ENCODE data around the gene HLA-DRA. TPM values are rescaled to one million over a fixed set of nuclear protein-coding genes. Genes with fewer than 3 reads are reported as not detected.

Gene HLA-DRA
- polyA plus RNA-seq, 1 donor from 2014 or later, result not detected

DNA sequence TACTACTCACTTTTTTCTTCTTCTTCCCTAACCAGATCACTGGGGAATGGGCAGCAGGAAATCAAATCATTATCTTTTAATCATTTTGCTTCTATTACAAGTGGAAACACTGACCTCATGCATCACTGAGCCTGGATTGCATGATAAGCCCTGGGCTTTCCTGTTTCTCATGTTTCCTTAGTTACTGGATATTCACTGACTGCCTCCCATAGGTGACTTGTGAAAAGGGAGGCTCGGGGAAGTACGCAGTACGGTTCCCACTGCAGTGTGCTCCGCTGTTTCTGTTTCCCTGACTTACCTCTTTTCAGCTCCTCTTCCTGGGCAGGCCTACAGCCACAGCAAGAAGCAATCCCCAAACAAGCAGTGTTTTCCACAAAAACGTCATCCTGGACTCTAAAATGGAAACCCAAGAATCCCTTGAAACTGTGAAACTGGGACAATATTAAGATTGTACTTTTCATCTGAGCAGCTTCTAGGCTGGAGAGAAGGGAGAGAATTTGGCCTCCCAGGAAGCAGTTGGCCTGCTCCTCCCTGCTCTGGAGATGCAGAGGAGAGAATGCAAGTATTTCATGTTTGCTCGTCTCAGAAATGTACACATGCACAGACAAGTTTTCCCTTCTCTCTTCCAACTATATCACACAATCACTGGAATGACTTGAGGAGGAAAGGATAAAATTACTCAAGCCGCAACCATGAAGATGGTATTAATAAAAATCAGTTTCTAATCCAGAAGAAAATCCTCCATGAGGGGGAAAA, 45.8 kb upstream of the HLA-DRA start:
- H3K9me3 ChIP-seq (ENCODE audit: low read length), result no peaks in the 10 kb centered on the region
- no peaks in the 10 kb centered on the region for H3F3A ChIP-seq (ENCODE audit: insufficient read depth, low read length, poor library complexity, severe bottlenecking)
- no peaks in the 10 kb centered on the region for H3K27me3 ChIP-seq (ENCODE audit: insufficient read depth, low read depth, low read length)
- H2AFZ ChIP-seq (ENCODE audit: low read depth, low read length), result no peak overlapping the region
- no peaks in the 10 kb centered on the region for H3K36me3 ChIP-seq (ENCODE audit: insufficient read depth, low read length)
- H3K9me2 ChIP-seq (ENCODE audit: insufficient read depth, low read length), result no peaks in the 10 kb centered on the region
- TF ChIP-seq MXI1 (conservative IDR thresholded peaks at IDR 0.05; ENCODE audit: poor library complexity, severe bottlenecking), result no peak
- TF ChIP-seq, protein P1, sequence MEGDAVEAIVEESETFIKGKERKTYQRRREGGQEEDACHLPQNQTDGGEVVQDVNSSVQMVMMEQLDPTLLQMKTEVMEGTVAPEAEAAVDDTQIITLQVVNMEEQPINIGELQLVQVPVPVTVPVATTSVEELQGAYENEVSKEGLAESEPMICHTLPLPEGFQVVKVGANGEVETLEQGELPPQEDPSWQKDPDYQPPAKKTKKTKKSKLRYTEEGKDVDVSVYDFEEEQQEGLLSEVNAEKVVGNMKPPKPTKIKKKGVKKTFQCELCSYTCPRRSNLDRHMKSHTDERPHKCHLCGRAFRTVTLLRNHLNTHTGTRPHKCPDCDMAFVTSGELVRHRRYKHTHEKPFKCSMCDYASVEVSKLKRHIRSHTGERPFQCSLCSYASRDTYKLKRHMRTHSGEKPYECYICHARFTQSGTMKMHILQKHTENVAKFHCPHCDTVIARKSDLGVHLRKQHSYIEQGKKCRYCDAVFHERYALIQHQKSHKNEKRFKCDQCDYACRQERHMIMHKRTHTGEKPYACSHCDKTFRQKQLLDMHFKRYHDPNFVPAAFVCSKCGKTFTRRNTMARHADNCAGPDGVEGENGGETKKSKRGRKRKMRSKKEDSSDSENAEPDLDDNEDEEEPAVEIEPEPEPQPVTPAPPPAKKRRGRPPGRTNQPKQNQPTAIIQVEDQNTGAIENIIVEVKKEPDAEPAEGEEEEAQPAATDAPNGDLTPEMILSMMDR (IDR thresholded peaks at IDR 0.05; ENCODE audit: poor library complexity, severe bottlenecking), result no peak
- TF ChIP-seq EP300 (conservative IDR thresholded peaks at IDR 0.05; ENCODE audit: poor library complexity, severe bottlenecking), result no peak
- no peak for TF ChIP-seq EZH2 (IDR thresholded peaks at IDR 0.05; ENCODE audit: borderline replicate concordance, insufficient read depth, low read length, poor library complexity, severe bottlenecking)
- TF ChIP-seq TAF1 (IDR thresholded peaks at IDR 0.05; ENCODE audit: low read depth), result no peak
- no peak for TF ChIP-seq SMC3 (conservative IDR thresholded peaks at IDR 0.05; ENCODE audit: poor library complexity)
- no peak for TF ChIP-seq POLR2AphosphoS5 (IDR thresholded peaks at IDR 0.05)
- TF ChIP-seq, protein P2, sequence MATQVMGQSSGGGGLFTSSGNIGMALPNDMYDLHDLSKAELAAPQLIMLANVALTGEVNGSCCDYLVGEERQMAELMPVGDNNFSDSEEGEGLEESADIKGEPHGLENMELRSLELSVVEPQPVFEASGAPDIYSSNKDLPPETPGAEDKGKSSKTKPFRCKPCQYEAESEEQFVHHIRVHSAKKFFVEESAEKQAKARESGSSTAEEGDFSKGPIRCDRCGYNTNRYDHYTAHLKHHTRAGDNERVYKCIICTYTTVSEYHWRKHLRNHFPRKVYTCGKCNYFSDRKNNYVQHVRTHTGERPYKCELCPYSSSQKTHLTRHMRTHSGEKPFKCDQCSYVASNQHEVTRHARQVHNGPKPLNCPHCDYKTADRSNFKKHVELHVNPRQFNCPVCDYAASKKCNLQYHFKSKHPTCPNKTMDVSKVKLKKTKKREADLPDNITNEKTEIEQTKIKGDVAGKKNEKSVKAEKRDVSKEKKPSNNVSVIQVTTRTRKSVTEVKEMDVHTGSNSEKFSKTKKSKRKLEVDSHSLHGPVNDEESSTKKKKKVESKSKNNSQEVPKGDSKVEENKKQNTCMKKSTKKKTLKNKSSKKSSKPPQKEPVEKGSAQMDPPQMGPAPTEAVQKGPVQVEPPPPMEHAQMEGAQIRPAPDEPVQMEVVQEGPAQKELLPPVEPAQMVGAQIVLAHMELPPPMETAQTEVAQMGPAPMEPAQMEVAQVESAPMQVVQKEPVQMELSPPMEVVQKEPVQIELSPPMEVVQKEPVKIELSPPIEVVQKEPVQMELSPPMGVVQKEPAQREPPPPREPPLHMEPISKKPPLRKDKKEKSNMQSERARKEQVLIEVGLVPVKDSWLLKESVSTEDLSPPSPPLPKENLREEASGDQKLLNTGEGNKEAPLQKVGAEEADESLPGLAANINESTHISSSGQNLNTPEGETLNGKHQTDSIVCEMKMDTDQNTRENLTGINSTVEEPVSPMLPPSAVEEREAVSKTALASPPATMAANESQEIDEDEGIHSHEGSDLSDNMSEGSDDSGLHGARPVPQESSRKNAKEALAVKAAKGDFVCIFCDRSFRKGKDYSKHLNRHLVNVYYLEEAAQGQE (IDR thresholded peaks at IDR 0.05; ENCODE audit: borderline replicate concordance), result no peak
- H3K9ac ChIP-seq (ENCODE audit: low read length), result no peak overlapping the region
- H3K79me2 ChIP-seq (replicated peaks; ENCODE audit: insufficient read depth, low read length), result no peaks in the 10 kb centered on the region
- no peak overlapping the region for H3K27ac ChIP-seq (ENCODE audit: low read length)
- H4K20me1 ChIP-seq (ENCODE audit: insufficient read depth), result no peaks in the 10 kb centered on the region
- no peak overlapping the region for H3K4me2 ChIP-seq (ENCODE audit: low read length)
- no peak overlapping the region for H3K4me3 ChIP-seq (ENCODE audit: low read length)

DNA sequence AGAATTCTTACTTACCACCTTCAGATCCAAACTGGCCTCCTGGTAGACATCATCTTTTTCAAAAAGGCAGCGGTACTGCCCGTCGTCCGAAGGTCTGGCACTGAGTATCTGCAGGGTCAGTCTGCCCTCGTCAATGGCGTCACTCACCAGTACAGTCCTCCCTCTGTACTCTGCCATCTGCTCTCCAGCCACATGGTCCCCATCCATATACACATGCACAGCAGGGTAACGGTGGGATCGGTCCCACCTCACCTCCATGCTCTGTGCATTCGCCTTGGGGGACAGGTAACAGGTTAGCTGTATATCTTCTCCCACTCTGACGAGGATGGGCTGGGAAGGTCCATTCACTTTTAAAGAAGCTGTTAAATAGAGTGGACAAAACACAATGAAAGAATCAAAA, 43.7 kb upstream of the HLA-DRA start:
- Histone ChIP-seq H3K27ac (ENCODE audit: low read length) (no peak overlapping the region), H4K20me1 (ENCODE audit: insufficient read depth) (no peaks in the 10 kb centered on the region), H3K9me2 (ENCODE audit: insufficient read depth, low read length) (no peaks in the 10 kb centered on the region), H3K4me3 (ENCODE audit: low read length) (no peak overlapping the region), H3K27me3 (ENCODE audit: insufficient read depth, low read depth, low read length) (no peaks in the 10 kb centered on the region), H3K4me2 (ENCODE audit: low read length) (no peak overlapping the region), H3K79me2 (replicated peaks; ENCODE audit: insufficient read depth, low read length) (no peaks in the 10 kb centered on the region), H3K36me3 (ENCODE audit: insufficient read depth, low read length) (no peaks in the 10 kb centered on the region), H3F3A (ENCODE audit: insufficient read depth, low read length, poor library complexity, severe bottlenecking) (no peaks in the 10 kb centered on the region), H3K9ac (ENCODE audit: low read length) (no peak overlapping the region), H3K9me3 (ENCODE audit: low read length) (no peaks in the 10 kb centered on the region), H2AFZ (ENCODE audit: low read depth, low read length) (no peak overlapping the region)
- no peak for TF ChIP-seq MXI1 (conservative IDR thresholded peaks at IDR 0.05; ENCODE audit: poor library complexity, severe bottlenecking)
- TF ChIP-seq, protein P1 (IDR thresholded peaks at IDR 0.05; ENCODE audit: poor library complexity, severe bottlenecking), result no peak
- no peak for TF ChIP-seq EZH2 (IDR thresholded peaks at IDR 0.05; ENCODE audit: borderline replicate concordance, insufficient read depth, low read length, poor library complexity, severe bottlenecking)
- TF ChIP-seq, protein P2 (IDR thresholded peaks at IDR 0.05; ENCODE audit: borderline replicate concordance), result no peak
- TF ChIP-seq TAF1 (IDR thresholded peaks at IDR 0.05; ENCODE audit: low read depth), result no peak

Measured in neural cell (in vitro differentiated cells).